Astrocyte (in vitro differentiated cells and primary cell): ENCODE results near the gene CDH11. TPM values are rescaled to one million over a fixed set of nuclear protein-coding genes. Genes with fewer than 3 reads are reported as not detected.

Experiments used
- DNase-seq: peaks from one replicate; pipeline ENCODE4 v3.0.0-alpha.2; 2010; ENCODE audit warnings: low read depth
- FAIRE-seq: peaks from 2 replicates; lab custom pipeline; 2011; peaks lifted over from hg19 to GRCh38; lab: Jason Lieb, UNC
- H2AFZ ChIP-seq: 2 replicates; pipeline ENCODE4 v1.6.0; 2012; ENCODE audit warnings: low read depth, low read length, inconsistent platforms
- H3K27ac ChIP-seq: 2 replicates; pipeline ENCODE4 v1.5.1; 2011; ENCODE audit warnings: low read depth, low read length, inconsistent platforms
- H3K27me3 ChIP-seq: 2 replicates; pipeline ENCODE4 v1.6.0; 2011; ENCODE audit warnings: low read length, inconsistent platforms; ENCODE audit not compliant: insufficient read depth
- H3K36me3 ChIP-seq: 2 replicates; pipeline ENCODE4 v1.5.1; 2011; ENCODE audit warnings: low read length, inconsistent platforms; ENCODE audit not compliant: insufficient read depth
- H3K4me1 ChIP-seq: 2 replicates; pipeline ENCODE4 v1.5.1; 2011; ENCODE audit warnings: low read length, inconsistent platforms; ENCODE audit not compliant: insufficient read depth
- H3K4me2 ChIP-seq: 2 replicates; pipeline ENCODE4 v1.6.0; 2012; ENCODE audit warnings: low read length, inconsistent platforms
- H3K4me3 ChIP-seq: 2 replicates; pipeline ENCODE4 v1.5.1; 2011; ENCODE audit warnings: low read depth, mild to moderate bottlenecking, low read length, inconsistent platforms; ENCODE audit not compliant: insufficient read depth
- H3K79me2 ChIP-seq: 2 replicates; pipeline ENCODE4 v1.6.0; 2012; ENCODE audit warnings: mild to moderate bottlenecking, low read length, inconsistent platforms; ENCODE audit not compliant: insufficient read depth
- H3K9ac ChIP-seq: 2 replicates; pipeline ENCODE4 v1.6.0; 2012; ENCODE audit warnings: mild to moderate bottlenecking, low read length, inconsistent platforms
- H3K9me3 ChIP-seq: 2 replicates; pipeline ENCODE4 v1.5.1; 2012; ENCODE audit warnings: low read depth, mild to moderate bottlenecking, low read length, inconsistent platforms; ENCODE audit not compliant: insufficient read depth
- H4K20me1 ChIP-seq: 2 replicates; pipeline ENCODE4 v1.6.0; 2012; ENCODE audit warnings: low read length, inconsistent platforms; ENCODE audit not compliant: insufficient read depth
- H3K27ac Mint-ChIP-seq: one replicate; pipeline ENCODE4 v1.8.0; 2021; ENCODE audit warnings: mild to moderate bottlenecking, mixed read lengths; ENCODE audit not compliant: unreplicated experiment
- H3K27me3 Mint-ChIP-seq: one replicate; pipeline ENCODE4 v1.8.0; 2021; ENCODE audit warnings: low read depth, mixed read lengths; ENCODE audit not compliant: unreplicated experiment
- H3K36me3 Mint-ChIP-seq: one replicate; pipeline ENCODE4 v1.8.0; 2021; ENCODE audit warnings: low read depth, mixed read lengths; ENCODE audit not compliant: unreplicated experiment
- H3K4me1 Mint-ChIP-seq: one replicate; pipeline ENCODE4 v1.8.0; 2021; ENCODE audit warnings: low read depth, mixed read lengths; ENCODE audit not compliant: unreplicated experiment
- H3K4me3 Mint-ChIP-seq: one replicate; pipeline ENCODE4 v1.8.0; 2021; ENCODE audit warnings: mild to moderate bottlenecking, moderate library complexity, mixed read lengths; ENCODE audit not compliant: unreplicated experiment
- H3K9me3 Mint-ChIP-seq: one replicate; pipeline ENCODE4 v1.8.0; 2021; ENCODE audit warnings: mild to moderate bottlenecking, mixed read lengths; ENCODE audit not compliant: unreplicated experiment
- CTCF ChIP-seq: IDR thresholded peaks from 2 replicates; pipeline ENCODE4 v1.5.1; 2011; ENCODE audit warnings: low read depth, mild to moderate bottlenecking, inconsistent platforms, low read length, moderate library complexity; ENCODE audit not compliant: insufficient read depth
- EZH2 ChIP-seq: IDR thresholded peaks from 2 replicates; pipeline ENCODE4 v1.6.1; 2012; ENCODE audit warnings: mild to moderate bottlenecking, low read length, inconsistent platforms; ENCODE audit not compliant: insufficient read depth
- total RNA-seq: library from RNA; stranded (reverse); gene quantifications from 2 replicates; pipeline ENCODE4 v1.2.1, GENCODE V29; 2021

Gene CDH11
- total RNA-seq, 1 donor from 2014 or later: 313 TPM

DNA sequence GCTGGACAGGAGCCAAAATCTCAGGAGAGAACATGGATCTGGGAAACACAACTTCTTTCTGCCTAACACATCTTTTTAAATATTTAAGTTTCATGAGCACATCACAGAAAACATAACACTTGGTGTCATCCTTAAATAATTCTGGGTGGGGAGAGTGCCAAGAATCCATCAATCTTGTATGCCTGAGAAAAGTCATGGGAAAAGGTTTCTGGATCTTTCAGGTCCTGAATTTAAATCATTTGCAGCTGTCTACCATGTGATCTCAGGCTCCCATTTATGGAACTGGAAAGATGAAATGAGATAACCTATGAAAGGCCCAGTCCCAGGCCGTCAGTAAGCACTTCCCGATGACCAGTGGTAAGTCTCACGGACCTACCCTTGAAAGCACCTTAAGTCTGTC, 15.1 kb downstream of the CDH11 start:
- FAIRE-seq: no peak
- Mint-ChIP-seq H3K27ac (peak overlapping the region; percentile 1), H3K9me3 (peaks cover 2% of the 10 kb centered on the region)

DNA sequence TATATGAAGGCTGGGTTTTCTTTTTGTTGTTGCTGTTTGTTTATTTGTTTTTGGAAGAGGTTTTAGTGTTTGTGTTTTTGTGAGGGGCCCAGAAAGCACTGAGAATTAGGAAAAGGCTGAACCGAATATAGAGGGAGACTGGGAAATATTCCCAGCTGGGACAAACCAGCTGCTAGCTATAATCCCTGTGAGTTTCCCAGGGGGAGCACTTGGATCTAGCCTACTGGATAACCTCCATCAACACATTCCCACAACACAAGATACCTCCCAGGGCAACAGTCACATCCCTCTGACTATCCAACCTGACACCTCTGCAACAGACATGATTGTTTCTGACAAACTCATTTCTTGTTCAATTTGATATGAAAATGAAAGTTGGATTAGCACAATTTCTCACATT, 16.7 kb downstream of the CDH11 start:
- Histone ChIP-seq H3K27me3 (no peaks in the 10 kb centered on the region), H2AFZ (no peak overlapping the region), H3K79me2 (peaks cover 100% of the 10 kb centered on the region), H3K9ac (no peak overlapping the region), H3K27ac (no peak overlapping the region), H3K4me2 (no peak overlapping the region), H3K4me1 (no peaks in the 10 kb centered on the region), H3K9me3 (no peaks in the 10 kb centered on the region), H3K4me3 (no peak overlapping the region), H4K20me1 (peaks cover 92% of the 10 kb centered on the region), H3K36me3 (peaks cover 16% of the 10 kb centered on the region)
- H3K27ac Mint-ChIP-seq: no peak overlapping the region
- H3K9me3 Mint-ChIP-seq: peaks cover 2% of the 10 kb centered on the region
- no peak overlapping the region for H3K4me3 Mint-ChIP-seq
- no peaks in the 10 kb centered on the region for H3K27me3 Mint-ChIP-seq
- peaks cover 11% of the 10 kb centered on the region for H3K4me1 Mint-ChIP-seq
- FAIRE-seq (peak; percentile 23), DNase-seq (no peak)
- TF ChIP-seq CTCF (no peak), EZH2 (no peak)
- peaks cover 10% of the 10 kb centered on the region for H3K36me3 Mint-ChIP-seq

More for the DNA sequence above, 15.1 kb downstream of the CDH11 start:
- Histone ChIP-seq H3K79me2 (peaks cover 100% of the 10 kb centered on the region), H3K4me1 (no peaks in the 10 kb centered on the region), H3K27ac (peak overlapping the region; percentile 17), H3K27me3 (no peaks in the 10 kb centered on the region), H3K36me3 (peaks cover 11% of the 10 kb centered on the region), H3K9me3 (no peaks in the 10 kb centered on the region), H4K20me1 (peaks cover 93% of the 10 kb centered on the region), H3K4me3 (no peak overlapping the region), H3K4me2 (no peak overlapping the region), H2AFZ (no peak overlapping the region), H3K9ac (no peak overlapping the region)
- Mint-ChIP-seq H3K4me3 (no peak overlapping the region), H3K4me1 (peaks cover 14% of the 10 kb centered on the region), H3K36me3 (peaks cover 8% of the 10 kb centered on the region), H3K27me3 (no peaks in the 10 kb centered on the region)
- peak; percentile 53 for DNase-seq
- TF ChIP-seq EZH2: no peak
- no peak for TF ChIP-seq CTCF

DNA sequence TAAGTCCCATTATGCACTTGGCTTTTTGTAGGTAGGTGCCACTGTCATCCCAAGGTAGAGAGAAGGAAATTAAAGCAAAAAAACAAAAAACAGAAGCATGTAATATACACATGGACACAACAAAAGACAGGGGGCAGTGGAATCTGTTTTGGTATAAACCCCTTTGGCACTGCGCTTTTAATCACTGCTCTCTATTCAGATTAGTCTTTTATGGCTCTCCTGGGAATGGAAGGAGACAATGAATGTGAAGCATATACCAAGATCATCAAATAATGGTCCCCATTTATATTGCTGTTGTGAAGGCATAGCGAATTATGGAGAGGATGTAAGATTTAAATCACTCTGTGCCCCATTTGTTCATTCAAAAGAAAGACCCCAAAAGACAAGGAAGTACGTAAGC, 17.4 kb downstream of the CDH11 start:
- no peak overlapping the region for H3K4me2 ChIP-seq
- H3K9ac ChIP-seq: no peak overlapping the region
- no peaks in the 10 kb centered on the region for H3K4me1 ChIP-seq
- peaks cover 100% of the 10 kb centered on the region for H3K79me2 ChIP-seq
- DNase-seq (no peak), FAIRE-seq (no peak)
- no peak overlapping the region for H3K4me3 ChIP-seq
- TF ChIP-seq CTCF (no peak), EZH2 (no peak)
- no peaks in the 10 kb centered on the region for H3K9me3 ChIP-seq
- Mint-ChIP-seq H3K4me3 (no peak overlapping the region), H3K27me3 (no peaks in the 10 kb centered on the region), H3K27ac (no peak overlapping the region), H3K9me3 (peaks cover 1% of the 10 kb centered on the region), H3K4me1 (peaks cover 12% of the 10 kb centered on the region), H3K36me3 (peaks cover 10% of the 10 kb centered on the region)
- peaks cover 16% of the 10 kb centered on the region for H3K36me3 ChIP-seq
- H3K27ac ChIP-seq: no peak overlapping the region
- no peaks in the 10 kb centered on the region for H3K27me3 ChIP-seq
- no peak overlapping the region for H2AFZ ChIP-seq
- peaks cover 92% of the 10 kb centered on the region for H4K20me1 ChIP-seq
